IMR-90 (cell line): Measurements from ENCODE around the gene ARHGEF12.

Source experiments
- CEBPB ChIP-seq: IDR thresholded peaks from 2 replicates; pipeline ENCODE4 v1.6.1; 2012; ENCODE audit warnings: low read depth, low read length, improper control_type of control experiment
- CHD1 ChIP-seq: IDR thresholded peaks from 2 replicates; pipeline ENCODE4 v1.6.1; 2012; ENCODE audit warnings: low read depth, low read length, improper control_type of control experiment
- FOS ChIP-seq: fragments of 150-350 bp; IDR thresholded peaks from 2 replicates; pipeline ENCODE4 v1.6.1; 2016; ENCODE audit warnings: low read depth, low read length
- MAZ ChIP-seq: IDR thresholded peaks from 2 replicates; pipeline ENCODE4 v1.6.1; 2012; ENCODE audit warnings: low read depth, mild to moderate bottlenecking, low read length, improper control_type of control experiment, moderate library complexity, borderline replicate concordance
- MXI1 ChIP-seq: IDR thresholded peaks from 2 replicates; pipeline ENCODE4 v1.6.1; 2012; ENCODE audit warnings: low read depth, mild to moderate bottlenecking, low read length, moderate library complexity, borderline replicate concordance
- NFE2L2 ChIP-seq: fragments of 150-350 bp; IDR thresholded peaks from 2 replicates; pipeline ENCODE4 v1.6.1; 2016; ENCODE audit warnings: low read depth, mild to moderate bottlenecking, low read length
- POLR2A ChIP-seq: IDR thresholded peaks from 2 replicates; pipeline ENCODE4 v1.6.1; 2012; ENCODE audit warnings: mild to moderate bottlenecking, low read depth, low read length
- RAD21 ChIP-seq: IDR thresholded peaks from 2 replicates; pipeline ENCODE4 v1.6.1; 2012; ENCODE audit warnings: low read length, improper control_type of control experiment
- RCOR1 ChIP-seq: IDR thresholded peaks from 2 replicates; pipeline ENCODE4 v1.6.1; 2012; ENCODE audit warnings: mild to moderate bottlenecking, low read length, improper control_type of control experiment; ENCODE audit not compliant: insufficient replicate concordance
- RFX5 ChIP-seq: IDR thresholded peaks from 2 replicates; pipeline ENCODE4 v1.8.0; 2012; ENCODE audit warnings: low read depth, mild to moderate bottlenecking, low read length, moderate library complexity
- SMC3 ChIP-seq: fragments of 150-350 bp; IDR thresholded peaks from 2 replicates; pipeline ENCODE4 v1.6.1; 2016; ENCODE audit warnings: low read depth, mild to moderate bottlenecking, antibody characterized with exemption, low read length, moderate library complexity
- TF ChIP-seq, protein P1 (sequence below): conservative IDR thresholded peaks from 2 replicates; pipeline ENCODE4 v1.5.1; 2012; ENCODE audit warnings: mild to moderate bottlenecking, low read depth, low read length, improper control_type of control experiment
- TF ChIP-seq, protein P2 (sequence below): fragments of 150-350 bp; IDR thresholded peaks from 2 replicates; pipeline ENCODE4 v1.6.1; 2016; ENCODE audit warnings: low read depth, mild to moderate bottlenecking, low read length, moderate library complexity, borderline replicate concordance
- TF ChIP-seq, protein P3 (sequence below): fragments of 150-350 bp; IDR thresholded peaks from 2 replicates; pipeline ENCODE4 v1.6.1; 2017; ENCODE audit warnings: mild to moderate bottlenecking, antibody characterized with exemption, low read length, low read depth

DNA sequence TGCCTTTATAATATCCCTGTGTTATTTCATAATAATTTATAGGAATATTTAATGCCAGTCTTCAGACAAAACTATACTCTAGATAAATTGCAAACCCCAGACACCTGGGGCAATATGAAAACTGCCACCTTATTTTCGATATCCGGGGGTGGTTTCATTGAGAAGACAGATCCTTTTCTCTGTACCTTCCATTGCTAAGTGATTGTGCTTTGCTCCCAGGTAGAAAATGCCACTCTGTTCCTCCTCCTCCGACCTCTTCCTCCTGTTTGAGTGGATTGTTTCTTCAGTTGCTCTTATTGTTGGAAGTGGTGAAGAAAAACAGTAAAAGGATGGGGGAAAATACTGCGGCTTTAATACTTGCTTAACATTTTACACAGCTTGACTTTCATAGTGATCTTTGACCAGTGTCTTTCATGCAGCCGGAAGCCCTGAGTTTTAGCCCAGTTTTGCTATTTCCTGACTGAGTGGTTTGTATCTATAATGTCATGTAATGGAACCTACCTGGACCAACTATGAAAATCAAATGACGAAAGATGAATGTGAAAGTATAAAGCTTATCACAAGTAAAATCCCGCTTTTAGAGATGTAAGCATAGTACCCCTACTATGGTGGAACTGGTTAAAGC lies 169.7 kb downstream of the ARHGEF12 start:
- TF ChIP-seq, protein P1, sequence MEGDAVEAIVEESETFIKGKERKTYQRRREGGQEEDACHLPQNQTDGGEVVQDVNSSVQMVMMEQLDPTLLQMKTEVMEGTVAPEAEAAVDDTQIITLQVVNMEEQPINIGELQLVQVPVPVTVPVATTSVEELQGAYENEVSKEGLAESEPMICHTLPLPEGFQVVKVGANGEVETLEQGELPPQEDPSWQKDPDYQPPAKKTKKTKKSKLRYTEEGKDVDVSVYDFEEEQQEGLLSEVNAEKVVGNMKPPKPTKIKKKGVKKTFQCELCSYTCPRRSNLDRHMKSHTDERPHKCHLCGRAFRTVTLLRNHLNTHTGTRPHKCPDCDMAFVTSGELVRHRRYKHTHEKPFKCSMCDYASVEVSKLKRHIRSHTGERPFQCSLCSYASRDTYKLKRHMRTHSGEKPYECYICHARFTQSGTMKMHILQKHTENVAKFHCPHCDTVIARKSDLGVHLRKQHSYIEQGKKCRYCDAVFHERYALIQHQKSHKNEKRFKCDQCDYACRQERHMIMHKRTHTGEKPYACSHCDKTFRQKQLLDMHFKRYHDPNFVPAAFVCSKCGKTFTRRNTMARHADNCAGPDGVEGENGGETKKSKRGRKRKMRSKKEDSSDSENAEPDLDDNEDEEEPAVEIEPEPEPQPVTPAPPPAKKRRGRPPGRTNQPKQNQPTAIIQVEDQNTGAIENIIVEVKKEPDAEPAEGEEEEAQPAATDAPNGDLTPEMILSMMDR, result no peak
- TF ChIP-seq POLR2A (no peak), RFX5 (no peak), MXI1 (no peak), FOS (no peak), CEBPB (no peak), RAD21 (no peak), MAZ (no peak), SMC3 (no peak), CHD1 (no peak), RCOR1 (no peak), NFE2L2 (no peak)
- TF ChIP-seq, protein P2, sequence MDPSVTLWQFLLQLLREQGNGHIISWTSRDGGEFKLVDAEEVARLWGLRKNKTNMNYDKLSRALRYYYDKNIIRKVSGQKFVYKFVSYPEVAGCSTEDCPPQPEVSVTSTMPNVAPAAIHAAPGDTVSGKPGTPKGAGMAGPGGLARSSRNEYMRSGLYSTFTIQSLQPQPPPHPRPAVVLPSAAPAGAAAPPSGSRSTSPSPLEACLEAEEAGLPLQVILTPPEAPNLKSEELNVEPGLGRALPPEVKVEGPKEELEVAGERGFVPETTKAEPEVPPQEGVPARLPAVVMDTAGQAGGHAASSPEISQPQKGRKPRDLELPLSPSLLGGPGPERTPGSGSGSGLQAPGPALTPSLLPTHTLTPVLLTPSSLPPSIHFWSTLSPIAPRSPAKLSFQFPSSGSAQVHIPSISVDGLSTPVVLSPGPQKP, result no peak
- TF ChIP-seq, protein P3, sequence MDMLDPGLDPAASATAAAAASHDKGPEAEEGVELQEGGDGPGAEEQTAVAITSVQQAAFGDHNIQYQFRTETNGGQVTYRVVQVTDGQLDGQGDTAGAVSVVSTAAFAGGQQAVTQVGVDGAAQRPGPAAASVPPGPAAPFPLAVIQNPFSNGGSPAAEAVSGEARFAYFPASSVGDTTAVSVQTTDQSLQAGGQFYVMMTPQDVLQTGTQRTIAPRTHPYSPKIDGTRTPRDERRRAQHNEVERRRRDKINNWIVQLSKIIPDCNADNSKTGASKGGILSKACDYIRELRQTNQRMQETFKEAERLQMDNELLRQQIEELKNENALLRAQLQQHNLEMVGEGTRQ, result no peak
